ENCODE measurements around the gene FDX2.

- TF ChIP-seq CTCF (IDR thresholded peaks at IDR 0.05) (no peak), EZH2 (IDR thresholded peaks at IDR 0.05) (no peak), EZH2phosphoT487 (IDR thresholded peaks at IDR 0.05) (no peak)
These were observed 37.2 kb upstream of the FDX2 start for GRCh38 chr19:10352764-10353671.
